A549 (cell line): ENCODE data around the gene ACTR5. TPM values are rescaled to one million over a fixed set of nuclear protein-coding genes. Genes with fewer than 3 reads are reported as not detected.
A peak's percentile ranks its signal among the peaks of the same experiment; 100 is the strongest.

ENCODE experiments used
- ATAC-seq, 2 experiments: fragments of 200-7000 bp in 1 of 2; fragments of >200 bp in 1 of 2; cut with Nextera tagmentation in 1 of 2; cut with Tn5 transposase in 1 of 2; 3 replicates each; pipeline versions ENCODE4 v1.8.0 to v1.9.1; 2018 to 2020; ENCODE audit warnings: mild to moderate bottlenecking in 1 of 2, moderate library complexity in 1 of 2
- CTCF ChIA-PET: fragments of 300-600 bp; sonication (Branson Sonifier 250); formaldehyde crosslinking; extraction: SDS; loops from one replicate; lab custom pipeline; 2021; ENCODE audit warnings: antibody characterized with exemption, inconsistent platforms; lab: Yijun Ruan, JAX
- POLR2A ChIA-PET: fragments of 350-600 bp; formaldehyde crosslinking; extraction: SDS; loops from one replicate; lab custom pipeline; 2021; ENCODE audit warnings: antibody characterized with exemption, inconsistent platforms; lab: Yijun Ruan, JAX
- DNase-seq, 2 experiments: peaks; one replicate each; pipeline versions ENCODE4 v3.0.0 to v3.0.0-alpha.2; 2011 to 2016; ENCODE audit warnings: low read depth in 1 of 2, low spot score in 1 of 2
- FAIRE-seq: peaks from 2 replicates; lab custom pipeline; 2011; peaks lifted over from hg19 to GRCh38; lab: Jason Lieb, UNC
- H3K27ac ChIP-seq, 2 experiments: fragments of >200 bp; sonication (Bioruptor Twin); formaldehyde crosslinking; 3 replicates each; pipeline ENCODE4 v1.5.1; 2016 to 2017
- H3K4me1 ChIP-seq: fragments of >200 bp; sonication (Bioruptor Twin); formaldehyde crosslinking; 3 replicates; pipeline ENCODE4 v1.6.1; 2016
- H3K4me2 ChIP-seq: fragments of >200 bp; sonication (Bioruptor Twin); formaldehyde crosslinking; 3 replicates; pipeline ENCODE4 v1.6.1; 2016
- H3K4me3 ChIP-seq: fragments of >200 bp; sonication (Bioruptor Twin); formaldehyde crosslinking; 3 replicates; pipeline ENCODE4 v1.5.1; 2016
- H3K9me3 ChIP-seq: fragments of >200 bp; sonication (Bioruptor Twin); formaldehyde crosslinking; 3 replicates; pipeline ENCODE4 v1.6.1; 2016
- BCL3 ChIP-seq: fragments of >200 bp; sonication (Bioruptor Twin); formaldehyde crosslinking; IDR thresholded peaks from 3 replicates; pipeline ENCODE4 v1.6.1; 2016
- CBX8 ChIP-seq: fragments of 200-600 bp; sonication (generic); IDR thresholded peaks from 2 replicates; pipeline ENCODE4 v1.6.1; 2016
- CHD2 ChIP-seq: fragments of 150-350 bp; IDR thresholded peaks from 2 replicates; pipeline ENCODE4 v1.6.1; 2014; ENCODE audit warnings: low read length; ENCODE audit not compliant: partially characterized antibody
- E2F6 ChIP-seq: IDR thresholded peaks from 2 replicates; pipeline ENCODE4 v1.6.1; 2012; ENCODE audit warnings: low read depth, borderline replicate concordance
- ELK1 ChIP-seq: fragments of 150-350 bp; IDR thresholded peaks from 2 replicates; pipeline ENCODE4 v1.6.1; 2014; ENCODE audit warnings: low read depth, mild to moderate bottlenecking, low read length
- EP300 ChIP-seq, 2 experiments: fragments of >200 bp; sonication (Bioruptor Twin); formaldehyde crosslinking; IDR thresholded peaks; 2 replicates in 1 of 2; 3 replicates in 1 of 2; pipeline ENCODE4 v1.6.1; 2016 to 2017
- ESRRA ChIP-seq: fragments of 150-350 bp; IDR thresholded peaks from 2 replicates; pipeline ENCODE4 v1.6.1; 2014; ENCODE audit warnings: mild to moderate bottlenecking, low read length, borderline replicate concordance
- FOSB ChIP-seq: fragments of 250-450 bp; sonication (Bioruptor Pico); IDR thresholded peaks from 2 replicates; pipeline ENCODE4 v1.5.0; 2020; ENCODE audit warnings: mild to moderate bottlenecking, moderate library complexity
- KDM1A ChIP-seq: fragments of 200-600 bp; sonication (generic); IDR thresholded peaks from 2 replicates; pipeline ENCODE4 v1.6.1; 2016; ENCODE audit warnings: low read depth, mild to moderate bottlenecking
- PHF8 ChIP-seq: fragments of 200-600 bp; sonication (generic); IDR thresholded peaks from 2 replicates; pipeline ENCODE4 v1.6.1; 2016; ENCODE audit warnings: low read depth, mild to moderate bottlenecking, antibody characterized with exemption, moderate library complexity, borderline replicate concordance
- RAD21 ChIP-seq, 2 experiments: fragments of >200 bp in 1 of 2; sonication (Bioruptor Twin) in 1 of 2; formaldehyde crosslinking in 1 of 2; IDR thresholded peaks in 1 of 2; conservative IDR thresholded peaks in 1 of 2; 2 replicates in 1 of 2; 3 replicates in 1 of 2; pipeline ENCODE4 v1.6.1; 2012 to 2018; ENCODE audit warnings: inconsistent platforms in 1 of 2
- RCOR1 ChIP-seq: fragments of 150-350 bp; IDR thresholded peaks from 2 replicates; pipeline ENCODE4 v1.6.1; 2014; ENCODE audit warnings: antibody characterized with exemption, low read length, low read depth
- TFCP2L1 ChIP-seq: fragments of 250-450 bp; sonication (Bioruptor Pico); IDR thresholded peaks from 2 replicates; pipeline ENCODE4 v1.5.0; 2021; ENCODE audit warnings: mild to moderate bottlenecking
- TP53 ChIP-seq: fragments of 250-450 bp; sonication (Bioruptor Pico); IDR thresholded peaks from 2 replicates; pipeline ENCODE4 v1.5.0; 2021; ENCODE audit warnings: mild to moderate bottlenecking, moderate library complexity
- ZFP36 ChIP-seq: fragments of 450-650 bp; IDR thresholded peaks from 2 replicates; pipeline ENCODE4 v1.6.1; 2014; ENCODE audit warnings: borderline replicate concordance; ENCODE audit not compliant: partially characterized antibody
- ZSCAN20 ChIP-seq: fragments of 250-450 bp; sonication (Bioruptor Pico); IDR thresholded peaks from 2 replicates; pipeline ENCODE4 v1.8.0; 2022; ENCODE audit warnings: mild to moderate bottlenecking, moderate library complexity
- WGBS: methylation state at CpG from one replicate; pipeline ENCODE4 v1.1.6; 2017; ENCODE audit errors: missing lambda C conversion rate; 5-methylcytosine and 5-hydroxymethylcytosine counted together
- polyA plus RNA-seq, 4 experiments: library from polyadenylated mRNA; depleted of rRNA in 3 of 4; stranded (reverse); fragments of >200 nt; fragmentation: RNase III in 1 of 4; extraction: RNeasy Plus Mini Kit Qiagen cat#74134 plus additional on column Dnase treatment in 1 of 4; gene quantifications; 2 replicates in 3 of 4; 3 replicates in 1 of 4; pipeline ENCODE4 v1.2.3, GENCODE V29; 2011 to 2017
- TF ChIP-seq, protein P1 (sequence below): fragments of >200 bp; sonication (Bioruptor Twin); formaldehyde crosslinking; IDR thresholded peaks from 3 replicates; pipeline ENCODE4 v1.5.1; 2016

Gene ACTR5
- polyA plus RNA-seq, 2 of the 4 experiments (the other 2 are of a cell fraction) = 9.3 to 11.9 TPM

- ChIA-PET POLR2A (no interaction called here), CTCF (interaction anchor here (0.6 to 2.7 kb wide), 11 partner anchors 15 to 235 kb away, joined by 3 to 17 read pairs (median 3); no protein-coding TSS in a partner anchor)
Measured at GRCh38 chr20:38805958-38806854, 57.9 kb downstream of the ACTR5 start.

GRCh38 chr20:38806855-38807655 is 58.8 kb downstream of the ACTR5 start:
- 83% methylated on average over 28 of the region's 32 CpGs for WGBS
- H3K4me3 ChIP-seq = peak overlapping the region; percentile 61; the same call in 2 of the 3 replicates
- H3K4me1 ChIP-seq = no peaks in the 10 kb centered on the region
- no peak overlapping the region for H3K27ac ChIP-seq
- no peaks in the 10 kb centered on the region for H3K9me3 ChIP-seq
- no peak for DNase-seq
- TF ChIP-seq TP53 (CRISPR knock-in tag) = no peak
- no peak for TF ChIP-seq ZFP36
- TF ChIP-seq BCL3 = no peak
- TF ChIP-seq E2F6 = no peak
- no peak for TF ChIP-seq CHD2
- TF ChIP-seq RAD21 (conservative IDR thresholded peaks at IDR 0.05 in 1 of 2, IDR thresholded peaks at IDR 0.05 in 1 of 2) = no peak
- no peak for TF ChIP-seq CBX8
- TF ChIP-seq ELK1 = no peak
- no peak for TF ChIP-seq KDM1A
- TF ChIP-seq EP300 (IDR thresholded peaks at IDR 0.05) = no peak
- TF ChIP-seq ZSCAN20 (CRISPR knock-in tag) = no peak
- no peak for TF ChIP-seq FOSB
- TF ChIP-seq PHF8 = no peak
- TF ChIP-seq TFCP2L1 (CRISPR knock-in tag) = no peak
- ChIA-PET POLR2A (no interaction called here), CTCF (interaction anchor here (0.6 to 2.7 kb wide), 8 partner anchors 17 to 173 kb away, joined by 3 to 9 read pairs (median 3); no protein-coding TSS in a partner anchor)
- ATAC-seq = no peak
- no peak for FAIRE-seq
- peak overlapping the region; percentile 98 for H3K4me2 ChIP-seq

More at GRCh38 chr20:38805958-38806854, 57.9 kb downstream of the ACTR5 start:
- WGBS = 21% methylated on average over 37 of the region's 81 CpGs
- Histone ChIP-seq H3K4me1 (no peaks in the 10 kb centered on the region), H3K4me2 (peak overlapping the region; percentile 98), H3K9me3 (no peaks in the 10 kb centered on the region), H3K27ac (peak overlapping the region; percentile 49 to 70; a peak in 5 of 6 replicates), H3K4me3 (peak overlapping the region; percentile 61)
- DNase-seq (no peak), FAIRE-seq (no peak), ATAC-seq (peak; percentile 45 to 78; a peak in 5 of 6 replicates)
- no peak for TF ChIP-seq ESRRA
- TF ChIP-seq RCOR1 = no peak
- TF ChIP-seq, protein P1, sequence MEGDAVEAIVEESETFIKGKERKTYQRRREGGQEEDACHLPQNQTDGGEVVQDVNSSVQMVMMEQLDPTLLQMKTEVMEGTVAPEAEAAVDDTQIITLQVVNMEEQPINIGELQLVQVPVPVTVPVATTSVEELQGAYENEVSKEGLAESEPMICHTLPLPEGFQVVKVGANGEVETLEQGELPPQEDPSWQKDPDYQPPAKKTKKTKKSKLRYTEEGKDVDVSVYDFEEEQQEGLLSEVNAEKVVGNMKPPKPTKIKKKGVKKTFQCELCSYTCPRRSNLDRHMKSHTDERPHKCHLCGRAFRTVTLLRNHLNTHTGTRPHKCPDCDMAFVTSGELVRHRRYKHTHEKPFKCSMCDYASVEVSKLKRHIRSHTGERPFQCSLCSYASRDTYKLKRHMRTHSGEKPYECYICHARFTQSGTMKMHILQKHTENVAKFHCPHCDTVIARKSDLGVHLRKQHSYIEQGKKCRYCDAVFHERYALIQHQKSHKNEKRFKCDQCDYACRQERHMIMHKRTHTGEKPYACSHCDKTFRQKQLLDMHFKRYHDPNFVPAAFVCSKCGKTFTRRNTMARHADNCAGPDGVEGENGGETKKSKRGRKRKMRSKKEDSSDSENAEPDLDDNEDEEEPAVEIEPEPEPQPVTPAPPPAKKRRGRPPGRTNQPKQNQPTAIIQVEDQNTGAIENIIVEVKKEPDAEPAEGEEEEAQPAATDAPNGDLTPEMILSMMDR = peak; percentile 14; the same call in 1 of the 3 replicates
